Right hindlimb (tissue), 1 donor: ENCODE data around the gene CDH13.

ENCODE experiments used
- DNase-seq: peaks from one replicate; pipeline ENCODE4 v3.0.0-alpha.2; 2018

The CDH13 gene

DNA sequence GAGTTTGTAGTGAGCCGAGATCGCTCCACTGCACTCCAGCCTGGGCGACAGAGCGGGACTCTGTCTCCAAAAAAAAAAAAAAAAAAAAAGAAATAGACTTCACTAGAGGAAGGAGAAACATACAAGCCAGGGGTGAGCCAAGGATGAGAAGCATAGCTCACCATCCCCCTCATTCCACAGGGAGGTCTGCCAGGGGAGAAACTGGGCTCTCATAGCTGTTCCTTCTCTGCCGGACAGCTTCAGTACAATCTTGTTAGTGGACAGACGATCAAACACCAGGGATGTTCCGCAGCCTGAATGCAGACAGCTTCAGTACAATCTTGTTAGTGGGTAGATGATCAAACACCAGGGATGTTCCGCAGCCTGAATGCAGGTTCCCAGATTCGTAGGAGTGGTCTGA is 509.6 kb downstream of the CDH13 start:
- DNase-seq = no peak

DNA sequence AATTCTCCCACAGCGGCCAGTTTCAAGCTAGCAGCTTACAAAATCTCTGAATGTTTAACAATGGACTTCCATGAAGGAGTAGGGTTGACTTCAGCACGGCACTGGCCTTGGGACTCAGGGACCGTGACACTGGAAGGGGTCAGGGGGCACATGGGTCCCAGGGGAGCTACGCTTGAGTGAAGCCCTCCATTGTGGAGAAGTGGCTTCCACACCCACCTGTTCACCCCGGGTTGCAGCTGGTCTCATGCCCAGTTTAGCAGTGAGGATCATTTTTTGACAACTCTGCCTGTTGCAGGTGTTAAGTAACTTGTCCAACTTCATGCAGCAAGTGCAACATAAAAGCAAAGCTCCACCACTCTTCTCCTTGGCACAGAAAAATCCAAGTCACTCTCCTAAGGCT is 510.2 kb downstream of the CDH13 start:
- DNase-seq = no peak

DNA sequence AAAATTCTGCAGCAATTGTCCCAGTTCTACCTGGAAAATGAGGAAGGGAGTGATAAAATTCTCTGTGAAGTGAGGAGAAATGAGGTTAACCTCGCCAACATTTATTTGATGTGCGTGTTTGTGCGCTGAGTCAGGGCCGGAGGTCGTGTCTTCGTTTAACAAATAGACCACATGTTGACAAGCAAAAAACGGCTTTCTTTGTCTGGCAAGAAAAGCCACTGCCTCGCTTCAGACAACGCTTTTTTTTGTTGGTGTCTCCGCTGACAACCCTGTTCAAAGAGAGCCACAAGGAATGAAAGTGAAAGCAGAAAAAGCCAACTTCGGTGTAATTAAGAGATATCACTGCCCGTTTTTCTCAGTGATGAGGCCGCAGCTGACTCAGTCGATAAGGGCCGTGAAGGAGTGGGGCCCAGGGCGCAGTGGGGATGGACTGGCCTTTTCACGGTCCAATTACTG is 510.6 kb downstream of the CDH13 start:
- DNase-seq = no peak

GRCh38 chr16:83137894-83138293 is 511.1 kb downstream of the CDH13 start:
- no peak for DNase-seq

- DNase-seq = no peak
These were observed 511.7 kb downstream of the CDH13 start for GRCh38 chr16:83138512-83138911.

DNA sequence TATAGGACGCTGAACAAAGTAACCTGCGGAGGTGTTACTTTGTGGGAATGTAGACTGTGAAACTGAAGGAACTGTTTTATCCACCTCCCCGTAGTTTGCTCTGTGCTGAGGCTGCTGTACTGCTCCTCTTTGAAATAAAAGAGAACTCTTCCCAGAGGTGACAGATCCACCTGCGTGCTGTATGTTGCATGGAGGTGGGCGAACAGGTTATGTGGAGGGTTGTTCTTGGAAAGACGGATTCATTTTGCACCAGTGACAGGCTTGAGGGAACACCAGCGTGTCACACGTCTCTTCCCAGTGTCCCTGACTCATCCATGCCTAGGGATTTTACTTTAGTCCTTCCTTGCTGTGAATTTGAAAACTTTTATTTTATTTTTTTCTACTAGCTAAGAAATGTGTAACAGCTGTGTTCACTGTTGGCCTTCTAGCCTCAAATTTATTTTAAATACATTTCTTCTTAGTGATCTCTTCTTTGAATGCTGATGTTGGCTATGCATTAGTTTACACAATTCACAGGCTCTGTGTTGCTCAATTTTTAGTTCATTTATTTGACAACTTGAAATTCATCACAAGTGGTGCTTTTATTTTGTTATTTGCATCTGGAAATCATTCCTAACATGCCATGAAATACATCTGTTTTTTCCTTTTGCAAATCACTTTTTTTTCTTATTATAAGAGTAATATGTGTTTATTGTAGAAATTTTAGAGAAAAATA is 512.4 kb downstream of the CDH13 start:
- no peak for DNase-seq

GRCh38 chr16:83143788-83144187 is 517.0 kb downstream of the CDH13 start:
- no peak for DNase-seq

- DNase-seq = no peak
These were observed 518.5 kb downstream of the CDH13 start for GRCh38 chr16:83145297-83145696.

- no peak for DNase-seq
These were observed 520.5 kb downstream of the CDH13 start for GRCh38 chr16:83147244-83147643.

DNA sequence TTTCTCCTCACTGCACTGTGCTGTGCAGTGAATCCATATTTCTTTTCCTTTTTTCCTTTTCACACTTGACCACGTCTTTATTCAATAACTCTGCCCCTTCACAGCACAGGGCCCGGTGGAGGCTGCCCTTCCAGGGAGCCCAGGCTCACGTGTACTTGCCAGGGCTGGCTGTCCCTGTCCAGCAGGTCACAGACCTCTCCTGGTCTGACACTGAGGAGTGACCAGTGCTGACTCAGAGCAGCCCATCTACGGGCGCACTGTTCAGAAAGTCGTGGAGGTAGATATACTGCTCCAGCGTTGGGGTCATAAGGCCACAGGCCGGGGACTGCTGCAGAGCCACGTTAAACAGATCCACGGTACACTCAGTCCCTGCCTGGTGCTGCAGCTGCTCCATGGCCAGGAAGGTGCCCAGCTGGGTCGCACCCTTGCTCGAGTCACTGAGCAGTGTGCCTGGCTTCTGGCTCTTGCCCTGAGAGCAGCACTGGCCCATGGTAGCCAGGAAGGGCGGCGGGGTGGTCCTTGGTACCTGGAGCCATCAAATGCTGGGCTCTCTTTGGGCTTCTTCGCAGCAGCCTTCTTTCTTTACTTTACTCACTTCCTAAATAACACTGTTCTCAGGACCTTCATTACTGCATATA is 531.7 kb downstream of the CDH13 start:
- DNase-seq = no peak

- DNase-seq = no peak
These were observed 532.3 kb downstream of the CDH13 start for GRCh38 chr16:83159049-83159448.

DNA sequence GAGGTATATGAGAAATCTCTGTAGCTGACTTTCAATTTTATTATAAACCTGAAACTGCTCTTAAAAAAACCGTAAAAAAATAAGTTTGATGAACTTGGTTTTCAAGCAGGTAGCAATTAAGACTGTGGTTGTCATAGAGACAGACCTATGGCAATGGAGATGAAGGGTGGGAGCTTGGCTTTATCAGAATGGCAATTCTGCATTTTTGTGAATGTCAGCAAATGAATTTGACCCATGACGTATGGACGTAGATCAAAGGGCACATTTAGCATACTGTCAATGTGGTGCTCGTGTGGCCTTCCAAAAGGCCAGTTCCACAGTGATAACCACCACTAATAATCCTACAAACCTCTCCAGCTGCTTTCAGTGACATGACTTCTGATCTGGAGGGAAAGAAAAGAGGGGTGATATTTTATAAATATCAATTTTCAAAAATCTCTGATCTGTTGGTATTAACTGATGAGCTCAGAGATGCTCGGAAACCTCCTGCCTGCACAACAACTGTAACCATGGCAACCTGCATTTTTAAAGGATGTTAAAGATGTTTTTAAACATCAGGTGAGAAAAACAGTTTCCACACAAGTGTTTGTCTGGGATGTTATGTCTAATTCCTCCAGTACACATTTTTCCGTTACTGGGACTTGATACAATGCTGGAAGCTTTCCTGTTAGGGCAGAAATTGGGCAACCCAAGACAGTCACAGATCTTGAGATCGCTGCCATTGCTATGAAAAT is 533.7 kb downstream of the CDH13 start:
- no peak for DNase-seq

DNA sequence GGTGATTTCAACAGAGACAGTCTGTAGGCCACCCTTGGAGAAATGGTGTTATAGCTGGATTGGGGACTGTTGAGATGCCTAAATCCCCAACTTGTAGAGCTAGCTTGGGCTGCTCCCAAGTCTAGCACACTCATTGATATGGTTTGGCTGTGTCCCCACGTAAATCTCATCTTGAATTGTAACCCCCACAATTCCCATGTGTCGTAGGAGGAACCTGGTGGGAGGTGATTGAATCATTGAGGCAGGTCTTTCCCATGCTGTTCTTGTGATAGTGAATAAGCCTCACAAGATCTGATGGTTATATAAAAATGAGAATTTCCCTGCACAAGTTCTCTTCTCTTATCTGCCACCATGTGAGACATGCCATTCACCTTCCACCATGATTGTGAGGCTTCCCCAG is 536.0 kb downstream of the CDH13 start:
- no peak for DNase-seq

DNA sequence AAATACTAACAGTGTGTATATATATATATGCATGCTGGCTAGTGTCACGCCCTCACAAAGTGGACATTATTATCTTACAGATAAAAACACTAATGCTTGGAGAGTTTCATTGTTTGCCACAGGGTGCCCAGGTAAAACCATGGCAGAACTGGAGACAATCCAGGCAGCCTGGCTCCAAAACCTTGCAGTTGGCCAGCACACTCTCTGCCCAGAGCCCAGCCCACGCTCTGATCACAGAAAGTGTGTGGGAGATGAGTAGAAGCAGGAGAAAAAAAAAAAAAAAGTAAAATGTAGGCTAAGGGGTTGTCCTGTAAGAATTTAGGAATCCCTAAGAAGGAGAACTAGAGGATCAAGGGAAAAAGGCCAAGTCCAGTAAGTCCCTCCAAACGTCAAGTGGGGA is 538.0 kb downstream of the CDH13 start:
- no peak for DNase-seq

DNA sequence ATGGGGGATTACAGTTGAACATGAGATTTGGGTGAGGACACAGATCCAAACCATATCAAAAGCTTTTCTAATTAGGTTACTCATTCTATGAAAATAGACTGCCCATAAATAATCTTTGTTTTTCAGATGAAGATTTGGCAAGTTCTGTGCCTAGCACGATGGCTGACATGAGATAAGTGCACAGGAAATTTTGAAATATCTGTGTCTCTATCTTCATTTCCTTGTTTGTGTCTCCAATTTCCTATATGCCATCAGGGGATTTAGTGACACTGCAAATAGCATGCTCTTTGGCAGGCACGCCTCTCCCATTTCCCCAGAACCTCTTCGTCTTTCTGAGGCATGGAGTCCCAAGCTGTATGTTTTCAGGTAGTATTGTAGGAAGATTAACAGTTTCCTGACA is 544.6 kb downstream of the CDH13 start:
- no peak for DNase-seq

- no peak for DNase-seq
These were observed 547.9 kb downstream of the CDH13 start for GRCh38 chr16:83174671-83175070.

DNA sequence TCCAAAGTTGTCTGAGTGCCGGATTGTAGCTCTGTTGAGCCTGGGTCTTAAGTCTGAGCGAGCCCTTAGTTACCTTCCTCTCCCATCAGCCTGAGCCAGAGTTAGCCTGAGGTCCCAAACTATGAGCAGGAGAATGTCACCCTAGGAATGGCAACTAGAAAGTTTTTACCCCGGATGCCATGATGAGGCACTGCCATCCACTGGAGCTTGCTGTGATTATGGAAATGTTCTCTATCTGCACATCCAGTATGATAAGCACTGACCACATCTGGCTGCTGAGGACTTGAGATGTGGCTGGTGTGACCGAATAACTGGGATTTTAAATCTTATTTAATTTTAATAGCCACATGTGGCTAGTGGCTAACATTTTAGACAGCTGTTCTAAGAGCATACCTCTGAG is 550.0 kb downstream of the CDH13 start:
- no peak for DNase-seq

GRCh38 chr16:83185902-83186301 is 559.1 kb downstream of the CDH13 start:
- DNase-seq = no peak

DNA sequence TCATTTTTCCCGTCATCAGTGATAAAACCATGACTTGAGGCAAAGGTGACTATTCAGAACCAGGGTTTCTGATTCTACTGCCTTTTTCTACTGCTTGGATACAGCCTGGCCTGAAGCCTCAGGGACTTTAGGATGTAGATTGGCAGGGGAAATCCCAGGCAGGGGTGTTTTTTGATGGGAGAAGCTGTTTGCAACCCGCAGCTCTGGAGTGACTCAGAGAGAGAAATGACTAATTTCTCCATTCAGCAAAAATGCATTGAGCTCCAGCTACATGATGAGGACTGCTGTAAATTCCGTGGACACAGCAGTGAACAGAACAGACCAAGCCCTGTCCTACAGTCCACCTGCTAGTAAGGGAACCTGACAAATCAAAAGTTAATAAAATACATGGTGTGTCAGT is 560.6 kb downstream of the CDH13 start:
- DNase-seq = no peak

DNA sequence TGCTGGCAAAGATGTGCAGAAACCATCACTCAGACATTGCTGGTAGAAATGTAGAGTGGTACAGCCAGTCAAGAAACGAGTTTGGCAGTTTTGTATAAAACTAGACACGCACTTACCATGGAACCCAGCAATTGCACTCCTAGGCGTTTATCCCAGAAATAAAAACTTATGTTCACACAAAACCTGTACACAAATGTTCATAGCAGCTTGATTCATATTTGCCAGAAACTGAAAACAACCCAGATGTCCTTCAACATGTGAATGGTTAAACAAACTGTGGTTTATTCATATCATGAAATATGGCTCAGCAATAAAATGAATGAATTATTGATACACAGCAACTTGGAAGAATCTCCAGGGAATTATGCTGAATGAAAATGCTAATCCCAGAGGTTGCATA is 570.0 kb downstream of the CDH13 start:
- no peak for DNase-seq

- DNase-seq = no peak
These were observed 570.7 kb downstream of the CDH13 start for GRCh38 chr16:83197450-83197849.

GRCh38 chr16:83198977-83199376 is 572.2 kb downstream of the CDH13 start:
- DNase-seq = no peak

- DNase-seq = no peak
These were observed 573.4 kb downstream of the CDH13 start for GRCh38 chr16:83200005-83200779.
